ENCODE results near the gene TSPAN9. TPM values are rescaled to one million over a fixed set of nuclear protein-coding genes. Genes with fewer than 3 reads are reported as not detected.

The TSPAN9 gene
- total RNA-seq, 3 donors from 2014 or later, result 16.8 to 44.9 (median 36.9) TPM

DNA sequence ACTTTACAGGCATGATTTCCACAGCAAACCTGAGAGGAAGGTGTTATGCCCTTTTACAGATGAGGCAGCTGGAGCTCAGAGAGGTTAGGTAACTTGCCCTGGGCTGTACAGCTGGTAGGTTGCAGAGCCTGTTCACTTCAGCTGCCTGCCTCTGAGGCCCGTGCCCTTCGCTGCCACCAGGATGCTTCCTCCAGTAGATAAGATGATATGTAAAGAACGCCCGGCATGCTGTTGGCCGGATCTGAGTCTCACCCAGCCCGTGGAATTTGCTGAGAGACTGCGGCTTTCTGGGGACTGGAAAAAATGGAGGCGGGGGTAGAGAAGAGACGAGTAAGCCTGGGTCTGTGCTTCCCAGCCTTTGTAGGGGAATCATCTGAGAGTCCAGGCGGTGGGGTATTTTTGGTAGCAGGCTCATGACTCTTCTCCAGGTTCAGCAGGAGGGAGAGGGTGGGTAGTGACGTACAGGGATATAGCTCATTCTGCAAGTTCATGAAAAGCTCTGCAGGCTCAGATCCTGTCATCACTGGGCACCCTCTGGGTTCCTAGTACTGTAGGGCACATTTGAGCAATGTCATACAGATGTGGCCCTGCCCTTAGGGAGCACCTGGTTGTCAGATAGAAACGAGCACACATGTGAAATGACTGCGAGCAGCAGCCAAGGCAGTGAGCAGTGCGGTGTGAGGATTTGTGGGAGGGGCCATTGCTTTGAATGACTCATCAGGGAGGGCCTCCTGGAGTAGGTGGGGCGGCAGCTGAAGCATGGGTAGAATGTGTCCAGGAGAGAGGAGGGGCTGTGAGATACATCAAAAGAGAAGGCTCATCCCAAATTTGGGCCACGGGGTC, 159.4 kb downstream of the TSPAN9 start:
- Histone ChIP-seq H3K9me3 (no peaks in the 10 kb centered on the region), H3K27me3 (no peaks in the 10 kb centered on the region), H3K4me1 (no peaks in the 10 kb centered on the region), H3K27ac (no peak overlapping the region), H3K36me3 (no peaks in the 10 kb centered on the region), H3K4me3 (no peak overlapping the region)
- TF ChIP-seq POLR2A (IDR thresholded peaks at IDR 0.05) (no peak), POLR2AphosphoS5 (IDR thresholded peaks at IDR 0.05) (no peak)
- TF ChIP-seq, protein P1, sequence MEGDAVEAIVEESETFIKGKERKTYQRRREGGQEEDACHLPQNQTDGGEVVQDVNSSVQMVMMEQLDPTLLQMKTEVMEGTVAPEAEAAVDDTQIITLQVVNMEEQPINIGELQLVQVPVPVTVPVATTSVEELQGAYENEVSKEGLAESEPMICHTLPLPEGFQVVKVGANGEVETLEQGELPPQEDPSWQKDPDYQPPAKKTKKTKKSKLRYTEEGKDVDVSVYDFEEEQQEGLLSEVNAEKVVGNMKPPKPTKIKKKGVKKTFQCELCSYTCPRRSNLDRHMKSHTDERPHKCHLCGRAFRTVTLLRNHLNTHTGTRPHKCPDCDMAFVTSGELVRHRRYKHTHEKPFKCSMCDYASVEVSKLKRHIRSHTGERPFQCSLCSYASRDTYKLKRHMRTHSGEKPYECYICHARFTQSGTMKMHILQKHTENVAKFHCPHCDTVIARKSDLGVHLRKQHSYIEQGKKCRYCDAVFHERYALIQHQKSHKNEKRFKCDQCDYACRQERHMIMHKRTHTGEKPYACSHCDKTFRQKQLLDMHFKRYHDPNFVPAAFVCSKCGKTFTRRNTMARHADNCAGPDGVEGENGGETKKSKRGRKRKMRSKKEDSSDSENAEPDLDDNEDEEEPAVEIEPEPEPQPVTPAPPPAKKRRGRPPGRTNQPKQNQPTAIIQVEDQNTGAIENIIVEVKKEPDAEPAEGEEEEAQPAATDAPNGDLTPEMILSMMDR (IDR thresholded peaks at IDR 0.05), result no peak
- intact Hi-C loops (cut with DNase I; ENCODE audit: low total_unique reads), result no loop called here
- no peak for DNase-seq (ENCODE audit: low spot score in 2 of 2)

DNA sequence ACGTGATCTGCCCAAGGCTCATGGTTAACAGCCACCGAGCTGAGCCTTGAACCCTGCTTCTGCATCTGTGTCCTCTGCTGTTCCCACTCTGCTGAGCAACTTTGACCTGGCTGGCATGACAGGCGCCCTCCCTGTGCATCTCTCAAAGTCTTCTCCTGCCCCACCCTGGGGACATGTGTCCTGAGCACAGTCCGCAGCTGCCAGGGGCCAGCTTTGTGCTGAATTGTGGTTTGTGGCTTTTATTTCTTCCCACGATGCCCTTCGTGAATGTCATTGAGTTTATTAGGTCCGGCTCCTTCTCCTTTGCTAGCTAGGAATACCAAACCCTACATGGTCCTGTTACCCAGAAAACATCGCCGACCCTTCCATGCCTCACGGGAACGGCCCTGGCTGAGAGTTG, 161.0 kb downstream of the TSPAN9 start:
- H3K36me3 ChIP-seq, result no peaks in the 10 kb centered on the region
- no peaks in the 10 kb centered on the region for H3K9me3 ChIP-seq
- no peaks in the 10 kb centered on the region for H3K4me1 ChIP-seq
- no peaks in the 10 kb centered on the region for H3K27me3 ChIP-seq
- TF ChIP-seq POLR2AphosphoS5 (IDR thresholded peaks at IDR 0.05) (no peak), POLR2A (IDR thresholded peaks at IDR 0.05) (no peak)
- TF ChIP-seq, protein P1 (IDR thresholded peaks at IDR 0.05), result no peak
- no peak overlapping the region for H3K4me3 ChIP-seq
- intact Hi-C loops (cut with DNase I; ENCODE audit: low total_unique reads), result no loop called here
- DNase-seq (ENCODE audit: low spot score in 2 of 2), result no peak
- no peak overlapping the region for H3K27ac ChIP-seq

- Histone ChIP-seq H3K4me1 (no peaks in the 10 kb centered on the region), H3K4me3 (no peak overlapping the region), H3K9me3 (no peaks in the 10 kb centered on the region), H3K36me3 (no peaks in the 10 kb centered on the region), H3K27ac (no peak overlapping the region), H3K27me3 (no peaks in the 10 kb centered on the region)
- no peak for DNase-seq (ENCODE audit: low spot score in 2 of 2)
- no peak for TF ChIP-seq POLR2A (IDR thresholded peaks at IDR 0.05)
- no peak for TF ChIP-seq POLR2AphosphoS5 (IDR thresholded peaks at IDR 0.05)
- TF ChIP-seq, protein P1 (IDR thresholded peaks at IDR 0.05), result no peak
- intact Hi-C loops (cut with DNase I; ENCODE audit: low total_unique reads), result no loop called here
Measured at GRCh38 chr12:3241621-3242020, 164.4 kb downstream of the TSPAN9 start.

- Histone ChIP-seq H3K4me1 (no peaks in the 10 kb centered on the region), H3K4me3 (no peak overlapping the region), H3K36me3 (no peaks in the 10 kb centered on the region), H3K27ac (no peak overlapping the region), H3K9me3 (no peaks in the 10 kb centered on the region), H3K27me3 (no peaks in the 10 kb centered on the region)
- no peak for DNase-seq (ENCODE audit: low spot score in 2 of 2)
- TF ChIP-seq, protein P1 (IDR thresholded peaks at IDR 0.05), result no peak
- TF ChIP-seq POLR2AphosphoS5 (IDR thresholded peaks at IDR 0.05) (no peak), POLR2A (IDR thresholded peaks at IDR 0.05) (no peak)
- intact Hi-C loops (cut with DNase I; ENCODE audit: low total_unique reads), result no loop called here
Measured at GRCh38 chr12:3242199-3242863, 165.2 kb downstream of the TSPAN9 start.
